GM21825 (cell line): ENCODE data around the gene SLC12A9.

ENCODE experiments used
- ATAC-seq: cut with Tn5 transposase; IDR thresholded peaks from one replicate; pipeline ENCODE4 v1.9.1; 2021; ENCODE audit warnings: mild to moderate bottlenecking, moderate library complexity; ENCODE audit not compliant: unreplicated experiment

SLC12A9 gene

GRCh38 chr7:100882201-100882600 lies 29.7 kb downstream of the SLC12A9 start:
- no peak for ATAC-seq

GRCh38 chr7:100882785-100883526 lies 30.4 kb downstream of the SLC12A9 start:
- ATAC-seq, result no peak

- no peak for ATAC-seq
These were observed 32.4 kb downstream of the SLC12A9 start for GRCh38 chr7:100884736-100885439.

GRCh38 chr7:100885440-100886141 lies 33.1 kb downstream of the SLC12A9 start:
- ATAC-seq, result no peak

- ATAC-seq, result no peak
These were observed 33.8 kb downstream of the SLC12A9 start for GRCh38 chr7:100886142-100886935.

GRCh38 chr7:100886936-100887515 lies 34.5 kb downstream of the SLC12A9 start:
- ATAC-seq, result no peak

- ATAC-seq, result peak; percentile 38
These were observed 35.2 kb downstream of the SLC12A9 start for GRCh38 chr7:100887516-100888290.

- no peak for ATAC-seq
These were observed 35.9 kb downstream of the SLC12A9 start for GRCh38 chr7:100888291-100888987.

GRCh38 chr7:100888988-100889750 lies 36.7 kb downstream of the SLC12A9 start, which contains the start of gene UFSP1:
TSS of gene UFSP1 (minus strand) at chr7:100889715. CDS start at chr7:100889271, 444 bp downstream.
- peak; percentile 16 for ATAC-seq

GRCh38 chr7:100890653-100891567 lies 38.4 kb downstream of the SLC12A9 start:
- no peak for ATAC-seq

GRCh38 chr7:100891568-100892247 lies 39.2 kb downstream of the SLC12A9 start:
- no peak for ATAC-seq

- no peak for ATAC-seq
These were observed 40.1 kb downstream of the SLC12A9 start for GRCh38 chr7:100892364-100893317.

GRCh38 chr7:100893318-100893895 lies 40.9 kb downstream of the SLC12A9 start:
- no peak for ATAC-seq

- no peak for ATAC-seq
These were observed 41.6 kb downstream of the SLC12A9 start for GRCh38 chr7:100893910-100894721.
